ENCODE data around the gene CXCR5.
A peak's percentile ranks its signal among the peaks of the same experiment; 100 is the strongest.

Gene CXCR5

DNA sequence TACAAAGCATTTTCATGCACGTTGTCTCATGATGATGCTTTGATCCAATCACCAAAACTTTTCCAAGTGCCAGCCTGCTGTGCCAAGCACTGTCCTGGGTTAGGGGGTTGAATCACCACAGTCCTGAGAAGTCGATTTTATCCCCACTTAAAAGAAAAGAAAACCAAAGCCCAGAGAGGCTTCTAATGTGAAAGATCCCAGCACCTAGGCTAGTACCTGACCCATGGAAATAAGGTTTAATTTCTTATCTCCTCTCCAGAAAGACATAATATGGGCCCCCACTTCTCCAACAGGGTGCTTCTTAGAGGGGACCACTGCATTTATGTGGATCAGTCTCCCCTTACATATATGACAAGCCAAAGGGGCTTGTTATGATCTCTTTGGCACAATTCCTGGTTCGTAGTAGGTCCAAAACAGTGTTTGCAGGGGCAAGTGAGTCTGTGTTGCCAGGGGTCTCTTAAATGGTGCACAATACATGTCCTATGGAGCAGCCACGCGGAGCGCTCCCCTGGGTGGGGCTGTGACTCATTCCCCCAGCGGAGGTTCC lies 43.9 kb downstream of the CXCR5 start:
- Histone ChIP-seq H3K36me3 (ENCODE audit: control insufficient read depth, insufficient read depth, low read length) (no peaks in the 10 kb centered on the region), H3K4me2 (ENCODE audit: low read length) (peak overlapping the region; percentile 94), H2AFZ (peak overlapping the region; percentile 88), H3K9me3 (ENCODE audit: control insufficient read depth, low read length) (no peaks in the 10 kb centered on the region), H3K9ac (no peak overlapping the region), H3K79me2 (peaks cover 4% of the 10 kb centered on the region), H3K27ac (peak overlapping the region; percentile 93), H3K4me1 (peaks cover 8% of the 10 kb centered on the region), H3K4me3 (ENCODE audit: low read depth, low read length) (peak overlapping the region; percentile 81), H3K27me3 (ENCODE audit: control insufficient read depth, insufficient read depth, low read length) (no peaks in the 10 kb centered on the region)
- TF ChIP-seq, protein P1, sequence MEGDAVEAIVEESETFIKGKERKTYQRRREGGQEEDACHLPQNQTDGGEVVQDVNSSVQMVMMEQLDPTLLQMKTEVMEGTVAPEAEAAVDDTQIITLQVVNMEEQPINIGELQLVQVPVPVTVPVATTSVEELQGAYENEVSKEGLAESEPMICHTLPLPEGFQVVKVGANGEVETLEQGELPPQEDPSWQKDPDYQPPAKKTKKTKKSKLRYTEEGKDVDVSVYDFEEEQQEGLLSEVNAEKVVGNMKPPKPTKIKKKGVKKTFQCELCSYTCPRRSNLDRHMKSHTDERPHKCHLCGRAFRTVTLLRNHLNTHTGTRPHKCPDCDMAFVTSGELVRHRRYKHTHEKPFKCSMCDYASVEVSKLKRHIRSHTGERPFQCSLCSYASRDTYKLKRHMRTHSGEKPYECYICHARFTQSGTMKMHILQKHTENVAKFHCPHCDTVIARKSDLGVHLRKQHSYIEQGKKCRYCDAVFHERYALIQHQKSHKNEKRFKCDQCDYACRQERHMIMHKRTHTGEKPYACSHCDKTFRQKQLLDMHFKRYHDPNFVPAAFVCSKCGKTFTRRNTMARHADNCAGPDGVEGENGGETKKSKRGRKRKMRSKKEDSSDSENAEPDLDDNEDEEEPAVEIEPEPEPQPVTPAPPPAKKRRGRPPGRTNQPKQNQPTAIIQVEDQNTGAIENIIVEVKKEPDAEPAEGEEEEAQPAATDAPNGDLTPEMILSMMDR (IDR thresholded peaks at IDR 0.05), result no peak

DNA sequence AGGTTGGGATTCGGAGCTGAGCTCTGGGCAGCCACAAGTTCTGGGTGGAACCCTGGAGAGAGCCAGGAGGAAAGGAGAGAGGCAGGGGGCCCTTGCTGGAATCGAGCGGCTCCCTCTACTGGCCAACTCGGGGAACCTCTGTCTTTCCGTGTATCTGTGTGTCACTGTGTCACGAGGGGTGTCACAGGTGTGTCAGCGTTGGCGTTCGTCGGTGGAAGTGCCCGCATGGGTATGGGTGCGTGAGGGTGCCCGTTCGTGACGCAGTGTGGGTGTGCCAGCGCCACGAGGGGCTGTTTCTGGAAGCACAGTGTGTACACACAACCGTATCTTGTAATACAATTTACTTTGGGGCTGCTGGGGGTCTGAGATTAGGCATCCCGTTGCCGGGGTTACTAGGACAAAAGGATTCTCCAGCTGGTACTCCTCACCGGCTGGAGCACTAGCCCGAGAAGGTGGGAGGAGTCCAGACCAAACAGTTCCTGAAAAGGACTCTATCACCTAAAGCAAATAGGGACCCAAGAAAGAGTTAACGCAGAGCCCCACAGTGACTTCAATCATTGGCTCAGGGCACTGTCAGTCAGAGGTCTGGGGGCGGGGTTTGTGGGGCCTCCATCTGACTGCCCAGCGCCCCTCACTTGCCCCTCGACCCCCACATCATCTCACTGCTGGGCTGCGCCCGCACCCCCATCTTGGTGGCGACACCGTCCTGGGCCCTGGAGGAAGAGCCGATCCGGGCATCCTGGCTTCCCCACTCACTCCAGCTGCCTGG lies 44.6 kb downstream of the CXCR5 start:
- no peaks in the 10 kb centered on the region for H3K9me3 ChIP-seq (ENCODE audit: control insufficient read depth, low read length)
- no peaks in the 10 kb centered on the region for H3K36me3 ChIP-seq (ENCODE audit: control insufficient read depth, insufficient read depth, low read length)
- H3K9ac ChIP-seq, result no peak overlapping the region
- no peaks in the 10 kb centered on the region for H3K27me3 ChIP-seq (ENCODE audit: control insufficient read depth, insufficient read depth, low read length)
- peaks cover 8% of the 10 kb centered on the region for H3K4me1 ChIP-seq
- TF ChIP-seq, protein P1 (IDR thresholded peaks at IDR 0.05), result peak; percentile 79
- peak overlapping the region; percentile 81 for H3K4me3 ChIP-seq (ENCODE audit: low read depth, low read length)
- H3K79me2 ChIP-seq, result peaks cover 4% of the 10 kb centered on the region
- H3K27ac ChIP-seq, result peak overlapping the region; percentile 93
- H3K4me2 ChIP-seq (ENCODE audit: low read length), result peak overlapping the region; percentile 94
- peak overlapping the region; percentile 88 for H2AFZ ChIP-seq

DNA sequence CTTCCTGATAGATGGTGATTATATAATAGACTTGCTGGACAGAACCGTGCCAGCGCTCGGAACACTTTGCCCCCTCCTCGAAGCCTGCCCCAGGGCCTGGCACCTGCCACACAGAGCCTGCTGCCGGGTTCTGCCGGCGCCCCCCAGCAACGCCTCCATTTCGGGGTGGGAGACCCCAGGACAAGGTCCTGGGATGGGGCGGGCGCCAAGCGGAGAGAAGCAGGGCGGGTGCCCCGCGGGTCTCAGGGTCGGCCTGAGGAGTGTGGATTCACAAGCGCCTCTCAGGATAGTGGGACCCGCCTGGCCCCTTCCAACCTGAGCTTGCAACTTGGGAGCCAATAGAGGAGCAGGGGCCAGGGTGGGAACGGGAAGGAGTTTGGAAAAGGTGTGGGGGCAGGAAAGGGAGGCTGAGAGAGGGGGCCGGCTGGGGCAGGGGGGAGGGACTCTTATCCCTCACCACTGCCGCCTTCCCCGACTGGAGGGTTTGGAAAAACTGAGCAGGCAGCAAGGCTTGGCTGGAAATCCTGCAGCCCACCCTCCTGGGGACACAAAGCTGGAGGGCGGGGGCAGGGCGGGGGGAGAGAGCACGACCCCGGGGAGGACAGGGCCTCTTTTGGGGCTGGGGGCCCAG lies 45.3 kb downstream of the CXCR5 start:
- no peaks in the 10 kb centered on the region for H3K9me3 ChIP-seq (ENCODE audit: control insufficient read depth, low read length)
- H3K4me2 ChIP-seq (ENCODE audit: low read length), result peak overlapping the region; percentile 94
- H2AFZ ChIP-seq, result peak overlapping the region; percentile 88
- H3K36me3 ChIP-seq (ENCODE audit: control insufficient read depth, insufficient read depth, low read length), result no peaks in the 10 kb centered on the region
- peak overlapping the region; percentile 81 for H3K4me3 ChIP-seq (ENCODE audit: low read depth, low read length)
- H3K27ac ChIP-seq, result peak overlapping the region; percentile 93
- H3K4me1 ChIP-seq, result peaks cover 6% of the 10 kb centered on the region
- TF ChIP-seq, protein P1 (IDR thresholded peaks at IDR 0.05), result no peak
- H3K27me3 ChIP-seq (ENCODE audit: control insufficient read depth, insufficient read depth, low read length), result no peaks in the 10 kb centered on the region
- H3K79me2 ChIP-seq, result peaks cover under 1% of the 10 kb centered on the region
- no peak overlapping the region for H3K9ac ChIP-seq

DNA sequence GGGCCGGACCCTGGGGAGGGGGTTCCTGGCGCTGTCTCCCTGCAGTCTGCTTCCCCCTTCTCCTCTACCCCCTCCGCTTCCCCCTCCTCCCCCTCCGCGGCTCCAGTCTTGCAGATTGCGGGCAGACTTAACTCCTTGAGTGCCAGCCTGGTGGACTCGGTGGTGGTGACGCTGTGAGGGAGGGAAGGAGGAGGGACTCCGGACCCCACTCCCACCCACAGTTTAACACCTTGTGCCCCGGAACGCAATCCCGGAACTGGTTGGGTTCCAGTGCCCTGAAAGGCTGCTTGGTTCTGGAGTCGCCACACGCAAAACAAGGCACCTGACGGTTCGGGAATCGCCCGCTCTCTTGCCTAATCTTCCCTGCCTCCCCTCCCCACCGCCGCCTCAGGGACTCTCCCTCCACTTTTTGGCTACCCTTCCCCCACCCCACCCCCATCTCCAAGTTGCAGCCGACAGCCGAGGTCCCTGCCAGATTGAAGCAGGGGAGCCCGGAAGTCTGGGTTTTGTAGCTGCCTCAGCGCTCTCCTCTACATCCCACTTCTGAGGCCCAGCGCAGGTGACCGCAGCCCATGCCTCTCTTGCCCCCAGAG lies 45.9 kb downstream of the CXCR5 start:
- Histone ChIP-seq H3K79me2 (no peaks in the 10 kb centered on the region), H3K4me1 (peaks cover 6% of the 10 kb centered on the region), H3K9ac (no peak overlapping the region), H3K36me3 (ENCODE audit: control insufficient read depth, insufficient read depth, low read length) (no peaks in the 10 kb centered on the region), H3K9me3 (ENCODE audit: control insufficient read depth, low read length) (no peaks in the 10 kb centered on the region), H3K4me2 (ENCODE audit: low read length) (peak overlapping the region; percentile 94), H3K4me3 (ENCODE audit: low read depth, low read length) (peak overlapping the region; percentile 81), H3K27me3 (ENCODE audit: control insufficient read depth, insufficient read depth, low read length) (no peaks in the 10 kb centered on the region), H3K27ac (peak overlapping the region; percentile 93), H2AFZ (peak overlapping the region; percentile 88)
- TF ChIP-seq, protein P1 (IDR thresholded peaks at IDR 0.05), result no peak

Measured in parathyroid adenoma (tissue), 2 donors.